HG02678 (cell line): ENCODE results near the gene ATRAID.

Source experiments
- ATAC-seq: cut with Tn5 transposase; IDR thresholded peaks from one replicate; pipeline ENCODE4 v1.9.1; 2021; ENCODE audit warnings: mild to moderate bottlenecking, moderate library complexity; ENCODE audit not compliant: unreplicated experiment

The ATRAID gene

DNA sequence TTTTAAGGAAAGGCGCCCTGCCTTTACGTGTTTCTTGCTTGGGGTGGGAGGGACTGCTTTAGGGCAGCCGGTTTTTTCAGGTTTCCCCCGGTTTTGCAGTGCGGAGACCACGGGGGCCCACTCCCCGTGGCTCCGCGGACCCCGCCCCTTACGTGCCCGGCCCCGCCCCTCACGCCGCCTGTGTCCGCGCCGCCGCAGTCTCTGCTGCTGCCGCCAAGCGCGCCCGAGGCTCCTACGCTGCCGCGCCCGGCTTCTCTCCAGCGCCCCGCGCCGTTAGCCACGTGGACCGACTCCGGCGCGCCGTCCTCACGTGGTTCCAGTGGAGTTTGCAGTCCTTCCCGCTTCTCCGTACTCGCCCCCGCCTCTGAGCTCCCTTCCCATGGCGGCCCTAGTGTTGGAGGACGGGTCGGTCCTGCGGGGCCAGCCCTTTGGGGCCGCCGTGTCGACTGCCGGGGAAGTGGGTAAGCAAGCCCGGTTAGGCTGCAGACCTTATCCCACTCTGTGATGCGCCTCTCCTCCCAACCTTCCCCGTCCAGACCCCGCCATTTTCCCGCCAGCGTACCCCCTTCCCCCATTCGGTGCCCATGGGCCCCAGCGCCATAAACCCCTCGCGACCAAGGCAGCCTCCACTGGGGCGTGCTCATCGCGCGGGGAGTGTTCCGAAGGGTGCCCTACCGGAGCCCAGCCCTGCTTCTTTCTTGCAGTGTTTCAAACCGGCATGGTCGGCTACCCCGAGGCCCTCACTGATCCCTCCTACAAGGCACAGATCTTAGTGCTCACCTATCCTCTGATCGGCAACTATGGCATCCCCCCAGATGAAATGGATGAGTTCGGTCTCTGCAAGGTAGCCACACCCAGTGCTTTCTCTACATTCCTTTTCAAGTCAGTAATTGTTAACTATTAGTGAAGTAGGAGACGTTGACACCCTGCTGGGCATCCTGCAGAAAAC, 5.6 kb downstream of the ATRAID start, which contains the start of gene CAD:
CAD (plus strand) TSS at position 197 of the 949 bp plus-strand sequence; CDS start at position 380, 183 bp downstream.
- peak; percentile 87 for ATAC-seq

GRCh38 chr2:27218614-27219013, 6.8 kb downstream of the ATRAID start:
- no peak for ATAC-seq

GRCh38 chr2:27219091-27219490, 7.2 kb downstream of the ATRAID start:
- no peak for ATAC-seq

- ATAC-seq: no peak
These were observed 8.2 kb downstream of the ATRAID start for GRCh38 chr2:27220091-27220490.

- ATAC-seq: no peak
These were observed 9.3 kb downstream of the ATRAID start for GRCh38 chr2:27221166-27221565.

GRCh38 chr2:27222407-27222806, 10.6 kb downstream of the ATRAID start:
- ATAC-seq: no peak

GRCh38 chr2:27223416-27223815, 11.6 kb downstream of the ATRAID start:
- no peak for ATAC-seq

DNA sequence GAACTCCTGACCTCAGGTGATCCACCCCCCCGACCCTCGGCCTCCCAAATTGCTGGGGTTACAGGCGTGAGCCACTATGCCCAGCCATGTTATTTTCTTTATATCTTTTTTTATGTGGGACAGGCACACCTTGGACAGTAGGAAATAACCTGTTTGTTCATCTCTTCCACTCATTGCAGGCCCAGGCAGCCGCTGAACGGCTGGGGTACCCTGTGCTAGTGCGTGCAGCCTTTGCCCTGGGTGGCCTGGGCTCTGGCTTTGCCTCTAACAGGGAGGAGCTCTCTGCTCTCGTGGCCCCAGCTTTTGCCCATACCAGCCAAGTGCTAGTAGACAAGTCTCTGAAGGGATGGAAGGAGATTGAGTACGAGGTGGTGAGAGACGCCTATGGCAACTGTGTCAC, 13.7 kb downstream of the ATRAID start:
- no peak for ATAC-seq

DNA sequence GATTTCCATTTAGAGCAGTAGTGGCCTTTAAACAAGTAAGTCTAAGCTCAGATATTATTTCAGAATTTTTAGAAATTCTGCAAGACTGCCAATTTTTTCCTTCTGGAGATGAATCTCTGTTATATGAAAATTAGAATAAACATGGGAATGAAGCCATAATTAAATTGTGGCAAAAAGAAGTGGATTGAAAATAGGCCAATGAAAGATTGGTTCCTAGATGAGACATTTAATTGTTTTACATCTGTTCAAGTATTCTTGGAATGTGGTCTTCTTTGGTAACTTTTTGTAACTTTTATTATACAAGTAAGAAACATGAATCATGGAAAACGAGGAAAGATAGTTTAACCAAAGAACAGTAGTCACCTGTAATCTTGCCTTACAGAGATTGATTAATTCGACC, 15.7 kb downstream of the ATRAID start:
- no peak for ATAC-seq

DNA sequence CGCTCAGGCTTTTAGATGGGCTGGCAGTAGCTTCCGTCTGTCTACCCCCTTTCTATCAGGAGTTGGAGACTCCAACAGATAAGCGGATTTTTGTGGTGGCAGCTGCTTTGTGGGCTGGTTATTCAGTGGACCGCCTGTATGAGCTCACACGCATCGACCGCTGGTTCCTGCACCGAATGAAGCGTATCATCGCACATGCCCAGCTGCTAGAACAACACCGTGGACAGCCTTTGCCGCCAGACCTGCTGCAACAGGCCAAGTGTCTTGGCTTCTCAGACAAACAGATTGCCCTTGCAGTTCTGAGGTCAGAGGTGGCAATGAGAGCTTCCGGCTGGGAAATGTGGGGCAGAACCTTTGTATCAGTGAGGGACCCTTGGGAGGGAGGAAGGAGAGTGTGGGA, 20.1 kb downstream of the ATRAID start:
- ATAC-seq: no peak

GRCh38 chr2:27233341-27233740, 21.5 kb downstream of the ATRAID start:
- ATAC-seq: no peak

- ATAC-seq: no peak
These were observed 24.3 kb downstream of the ATRAID start for GRCh38 chr2:27236136-27236535.

- ATAC-seq: no peak
These were observed 24.8 kb downstream of the ATRAID start for GRCh38 chr2:27236626-27237025.

GRCh38 chr2:27237341-27237945, 25.6 kb downstream of the ATRAID start:
- no peak for ATAC-seq

DNA sequence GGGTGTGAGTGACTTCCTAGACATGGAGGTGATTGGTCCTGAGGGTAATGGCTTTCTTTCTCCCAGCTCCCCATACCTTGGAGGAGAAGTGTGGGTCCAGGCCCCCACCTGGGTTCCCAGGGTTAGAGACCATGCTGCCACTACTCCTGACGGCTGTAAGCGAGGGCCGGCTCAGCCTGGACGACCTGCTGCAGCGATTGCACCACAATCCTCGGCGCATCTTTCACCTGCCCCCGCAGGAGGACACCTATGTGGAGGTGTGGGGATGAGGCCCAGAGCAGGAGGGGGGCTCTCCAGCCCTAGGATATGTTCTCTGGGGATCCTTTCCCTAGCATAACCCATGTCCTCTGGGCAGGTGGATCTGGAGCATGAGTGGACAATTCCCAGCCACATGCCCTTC, 27.1 kb downstream of the ATRAID start:
- ATAC-seq: no peak

GRCh38 chr2:27240406-27240805, 28.6 kb downstream of the ATRAID start:
- no peak for ATAC-seq

GRCh38 chr2:27241761-27242613, 30.1 kb downstream of the ATRAID start:
- ATAC-seq: no peak

GRCh38 chr2:27242614-27242951, 30.7 kb downstream of the ATRAID start:
- ATAC-seq: no peak

DNA sequence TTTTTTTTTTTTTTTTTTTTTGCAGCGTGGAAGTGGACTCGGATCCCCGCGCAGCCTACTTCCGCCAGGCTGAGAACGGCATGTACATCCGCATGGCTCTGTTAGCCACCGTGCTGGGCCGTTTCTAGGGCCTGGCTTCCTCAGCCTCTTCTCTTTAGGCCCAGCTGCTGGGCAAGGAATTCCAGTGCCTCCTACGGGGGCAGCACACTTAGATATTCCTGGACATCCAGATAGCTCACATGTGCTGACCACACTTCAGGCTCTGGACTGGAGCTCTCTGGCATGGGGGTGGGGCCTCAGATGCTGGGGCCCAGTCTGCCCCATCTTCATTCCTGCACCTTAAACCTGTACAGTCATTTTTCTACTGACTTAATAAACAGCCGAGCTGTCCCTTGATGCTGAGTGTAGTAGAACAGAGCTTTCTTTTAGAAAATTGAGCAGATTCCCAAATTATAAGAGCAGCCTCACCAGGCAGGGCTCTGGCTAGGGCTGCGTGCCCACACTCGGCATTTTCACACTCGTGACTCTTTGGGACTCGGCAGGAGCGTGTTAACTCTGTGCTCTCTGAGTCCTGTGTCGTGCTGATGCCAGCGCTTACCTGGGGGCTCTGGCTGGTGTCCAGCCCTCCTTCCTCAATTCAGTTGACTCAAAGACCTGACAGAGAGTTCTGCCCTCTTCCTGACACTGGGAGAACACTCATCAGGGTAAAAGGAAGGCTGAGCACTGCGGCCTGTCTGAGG, 31.7 kb downstream of the ATRAID start:
- ATAC-seq: no peak

GRCh38 chr2:27245116-27245515, 33.3 kb downstream of the ATRAID start:
- no peak for ATAC-seq

- no peak for ATAC-seq
These were observed 33.8 kb downstream of the ATRAID start for GRCh38 chr2:27245626-27246025.
